DOHH2 (cell line): ENCODE data around the gene CSTB.

Source experiments
- CTCF ChIP-seq: fragments of 200-600 bp; sonication (generic); IDR thresholded peaks from one replicate; pipeline ENCODE4 v1.5.1; 2014; ENCODE audit warnings: antibody characterized with exemption, mild to moderate bottlenecking, low read depth, low read length; ENCODE audit not compliant: poor library complexity, severe bottlenecking
- EZH2phosphoT487 ChIP-seq: fragments of 200-600 bp; sonication (generic); IDR thresholded peaks from 2 replicates; pipeline ENCODE4 v1.6.1; 2017; ENCODE audit warnings: borderline replicate concordance, mild to moderate bottlenecking, antibody characterized with exemption, low read length, moderate library complexity, mixed read lengths

- no peak for TF ChIP-seq CTCF
- TF ChIP-seq EZH2phosphoT487: no peak
These were observed 44.6 kb downstream of the CSTB start for GRCh38 chr21:43731476-43731875.
